ENCODE results near the gene UMODL1.
"Not testable (repeated sequence)": the region's sequence is repeated elsewhere in the genome, so short reads cannot be mapped to it uniquely, and the experiment has no call there.

UMODL1 gene

DNA sequence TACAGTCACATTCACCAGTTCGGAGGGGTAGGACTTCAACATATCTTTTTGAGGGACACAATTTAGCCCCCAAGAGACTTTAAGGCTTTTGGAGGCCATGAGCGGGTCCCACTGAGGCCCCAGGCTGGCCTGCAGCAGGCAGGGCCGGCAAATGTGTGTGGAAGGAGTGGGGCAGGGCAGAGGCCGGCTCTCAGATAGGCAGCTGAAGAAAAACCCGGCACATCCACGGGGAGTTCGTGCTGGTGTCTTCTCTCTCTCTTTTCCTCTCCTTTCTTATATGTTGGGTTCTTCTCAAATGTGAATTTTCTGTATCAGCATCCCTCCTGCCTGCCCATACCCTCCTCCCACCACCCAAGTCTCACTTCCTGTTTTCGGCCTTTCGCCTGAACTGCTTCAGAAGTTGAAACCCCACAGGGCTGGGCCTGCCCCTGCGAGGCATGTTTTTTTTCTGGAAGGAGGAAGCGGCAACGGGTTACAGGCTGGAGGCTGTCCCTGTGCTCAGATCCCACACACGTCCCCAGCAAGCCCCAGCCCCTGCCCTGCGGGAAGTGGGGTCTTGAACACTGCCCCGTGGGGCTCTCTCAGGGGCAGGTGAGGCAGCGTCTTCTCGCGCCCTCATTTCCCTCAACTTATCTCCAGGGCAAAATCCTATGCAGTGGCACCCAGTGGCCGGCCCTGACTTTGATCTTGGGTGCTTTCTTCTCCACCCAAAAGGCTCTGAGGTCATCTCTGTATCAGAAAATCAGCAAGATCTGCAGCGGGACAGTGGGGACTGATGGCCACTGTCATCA is 9.7 kb upstream of the UMODL1 start:
- DNase-seq (ENCODE audit: low read depth), result no peak

DNA sequence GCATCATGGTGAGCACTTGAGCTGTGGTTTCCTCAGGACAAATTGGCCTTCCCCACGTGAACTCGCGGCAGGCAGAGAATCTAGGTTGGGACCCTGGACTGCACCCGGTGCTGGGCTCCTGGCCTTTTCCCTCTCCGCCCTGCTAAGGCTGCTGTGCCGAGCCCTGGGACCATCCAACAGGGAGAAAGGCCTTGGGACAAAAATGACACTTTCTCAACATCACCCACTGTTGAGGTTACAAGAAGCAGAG is 9.2 kb upstream of the UMODL1 start:
- DNase-seq (ENCODE audit: low read depth), result no peak

DNA sequence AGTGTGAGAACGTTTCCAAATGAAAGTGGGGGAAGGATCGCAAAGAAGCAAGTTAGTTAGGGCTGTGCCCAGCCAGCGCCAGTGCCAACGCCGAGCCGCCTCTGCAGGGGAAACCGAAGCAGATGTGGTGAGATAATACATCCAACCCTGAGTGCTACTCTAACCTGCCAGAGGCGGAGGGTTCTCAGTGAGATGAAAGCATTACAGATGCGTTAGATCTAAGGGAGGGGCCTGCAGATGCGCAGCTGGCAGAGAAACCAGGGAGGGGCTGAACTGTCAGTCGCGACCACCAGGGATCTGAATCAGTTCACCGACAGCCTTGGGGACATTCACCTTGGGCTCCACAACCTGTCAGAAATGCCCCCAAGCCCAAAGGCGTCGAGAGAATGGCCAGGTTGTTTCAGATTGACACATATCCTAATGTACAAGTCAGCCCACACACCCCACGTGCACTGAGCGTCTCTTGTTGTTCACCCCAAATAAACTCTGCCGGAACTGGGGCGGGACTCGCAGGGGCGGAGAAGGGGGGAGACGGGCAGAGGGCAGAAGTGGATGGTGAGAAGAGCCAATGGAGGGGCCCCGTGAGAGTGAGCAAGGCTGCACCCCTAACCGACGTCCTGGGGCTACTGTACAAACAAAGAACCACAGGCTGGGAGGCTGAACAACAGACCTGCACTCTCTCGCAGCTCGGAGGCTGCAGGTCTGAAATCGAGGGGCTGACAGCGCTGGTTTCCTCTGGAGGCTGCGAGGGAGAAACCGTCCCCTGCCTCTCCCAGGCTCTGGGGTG is 8.7 kb upstream of the UMODL1 start:
- DNase-seq (ENCODE audit: low read depth), result peak; percentile 90

- DNase-seq (ENCODE audit: low read depth), result no peak
These were observed 7.9 kb upstream of the UMODL1 start for GRCh38 chr21:42063191-42063570.

DNA sequence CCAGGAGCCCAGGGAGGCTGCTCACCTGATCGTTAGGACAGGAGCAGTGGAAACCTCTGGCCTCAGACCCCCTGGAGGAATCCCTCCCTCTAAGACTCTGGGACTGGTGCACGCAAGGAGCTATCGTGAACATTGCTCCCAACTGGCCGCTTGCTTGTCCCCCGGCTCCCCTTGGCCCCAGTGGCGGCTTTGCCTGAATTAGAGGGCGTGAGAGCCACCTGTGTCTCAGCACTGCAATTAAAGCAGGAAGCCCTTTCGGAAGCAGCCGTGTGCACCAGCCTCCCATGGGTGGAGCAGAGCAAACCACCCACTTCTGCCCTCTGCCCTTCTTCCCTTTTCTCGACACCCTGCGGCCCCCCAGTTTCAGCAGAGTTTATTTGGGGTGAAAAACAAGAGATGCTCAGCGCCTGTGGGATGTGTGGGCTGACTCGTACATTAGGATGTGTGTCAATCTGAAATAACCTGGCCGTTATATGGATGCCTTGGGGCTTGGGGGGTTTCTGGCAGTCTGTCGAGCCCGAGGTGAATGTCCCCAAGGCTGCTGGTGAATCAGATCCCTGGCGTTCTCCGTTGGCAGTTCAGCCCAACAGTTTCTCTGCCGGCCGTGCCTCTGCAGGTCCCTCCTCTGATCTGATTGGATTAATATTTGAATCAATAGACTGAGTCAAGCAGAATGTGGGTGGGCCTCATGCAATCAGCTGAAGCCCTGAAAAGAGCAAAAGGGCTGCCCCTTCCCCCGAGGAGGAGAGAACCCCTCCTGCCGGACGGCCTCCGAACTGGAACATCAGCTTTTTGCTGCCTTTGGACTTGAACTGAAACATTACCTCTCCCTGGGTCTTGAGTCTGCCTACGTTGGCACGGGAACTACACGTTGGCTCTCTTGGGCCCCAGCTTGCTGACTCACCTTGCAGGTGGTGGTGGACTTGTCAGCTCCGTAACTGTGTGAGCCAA is 7.3 kb upstream of the UMODL1 start:
- peak; percentile 37 for DNase-seq (ENCODE audit: low read depth)

- no peak for DNase-seq (ENCODE audit: low read depth)
These were observed 4.6 kb upstream of the UMODL1 start for GRCh38 chr21:42066521-42066920.

- no peak for DNase-seq (ENCODE audit: low read depth)
These were observed 3.4 kb upstream of the UMODL1 start for GRCh38 chr21:42067531-42068255.

- no peak for DNase-seq (ENCODE audit: low read depth)
These were observed 2.9 kb upstream of the UMODL1 start for GRCh38 chr21:42068256-42068545.

DNA sequence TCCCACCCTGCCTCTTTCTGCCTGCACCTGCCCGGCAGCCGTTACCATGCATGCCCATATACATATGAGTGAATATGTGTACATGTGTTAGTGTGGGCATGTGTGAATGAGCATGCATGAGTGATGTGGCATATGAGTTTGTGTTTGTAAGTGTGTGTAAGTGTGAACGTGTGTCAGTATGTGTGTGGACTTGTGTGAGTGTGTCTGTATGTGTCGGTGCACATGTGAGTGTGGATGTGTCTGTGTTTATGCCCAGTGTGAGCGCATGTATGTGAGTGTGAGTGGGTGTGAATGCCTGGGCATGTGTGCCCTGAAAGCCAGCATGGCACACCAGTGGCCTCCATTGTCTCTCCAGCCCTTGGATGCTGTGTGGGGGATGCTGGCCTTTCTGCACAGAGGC is 2.5 kb upstream of the UMODL1 start:
- no peak for DNase-seq (ENCODE audit: low read depth)

- DNase-seq (ENCODE audit: low read depth), result no peak
These were observed 1.8 kb upstream of the UMODL1 start for GRCh38 chr21:42069327-42069726.

- DNase-seq (ENCODE audit: low read depth), result no peak
These were observed 1.3 kb upstream of the UMODL1 start for GRCh38 chr21:42069843-42070242.

DNA sequence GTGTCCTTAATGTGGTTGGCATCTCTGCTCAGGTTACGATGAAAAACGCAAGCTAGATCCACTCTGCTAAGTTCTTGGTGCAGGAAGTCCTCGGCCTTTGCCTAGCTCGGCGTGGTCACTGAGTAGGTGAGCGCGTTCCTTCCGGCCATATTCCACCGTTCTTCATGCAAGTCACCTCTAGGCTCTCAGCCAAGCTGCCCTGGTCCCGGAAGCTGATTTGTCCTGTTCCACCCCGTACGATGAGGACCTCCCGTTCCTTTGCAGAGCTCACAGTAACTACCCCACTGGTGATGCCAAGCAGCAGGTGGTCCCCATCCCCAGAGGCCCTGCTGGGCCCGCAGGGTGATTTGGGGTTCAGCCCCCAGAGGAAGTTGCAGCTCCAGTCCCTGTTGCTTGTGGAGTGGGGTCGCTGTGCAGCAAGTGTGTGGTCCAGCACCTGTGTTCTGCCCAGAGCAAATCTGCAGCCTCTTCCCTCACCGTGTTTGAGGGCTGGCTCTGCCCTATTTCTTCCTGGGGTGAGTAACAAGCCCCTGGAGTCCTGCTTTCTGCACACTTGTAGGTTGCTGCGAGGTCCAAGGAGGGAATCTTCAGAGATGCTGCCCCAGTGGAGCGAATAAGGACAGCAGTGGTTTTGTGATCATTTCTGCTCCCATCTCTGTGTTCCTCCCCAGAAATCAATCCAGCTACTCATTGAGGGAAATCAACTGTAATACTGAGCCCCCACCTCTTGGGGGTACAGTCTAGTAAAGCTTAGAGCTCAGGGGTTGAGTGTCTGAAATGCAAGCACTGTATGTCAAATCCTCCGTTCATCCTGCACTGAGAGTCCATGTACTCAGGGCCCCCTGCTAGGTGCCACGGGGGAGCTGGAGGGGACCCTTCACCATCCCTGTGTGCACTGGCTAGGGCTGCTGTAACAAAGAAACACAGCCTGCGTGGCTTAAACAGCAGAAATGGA is 2.3 kb downstream of the UMODL1 start:
- DNase-seq (ENCODE audit: low read depth), result no peak

GRCh38 chr21:42075686-42076471 is 4.8 kb downstream of the UMODL1 start:
- no peak for DNase-seq (ENCODE audit: low read depth)

DNA sequence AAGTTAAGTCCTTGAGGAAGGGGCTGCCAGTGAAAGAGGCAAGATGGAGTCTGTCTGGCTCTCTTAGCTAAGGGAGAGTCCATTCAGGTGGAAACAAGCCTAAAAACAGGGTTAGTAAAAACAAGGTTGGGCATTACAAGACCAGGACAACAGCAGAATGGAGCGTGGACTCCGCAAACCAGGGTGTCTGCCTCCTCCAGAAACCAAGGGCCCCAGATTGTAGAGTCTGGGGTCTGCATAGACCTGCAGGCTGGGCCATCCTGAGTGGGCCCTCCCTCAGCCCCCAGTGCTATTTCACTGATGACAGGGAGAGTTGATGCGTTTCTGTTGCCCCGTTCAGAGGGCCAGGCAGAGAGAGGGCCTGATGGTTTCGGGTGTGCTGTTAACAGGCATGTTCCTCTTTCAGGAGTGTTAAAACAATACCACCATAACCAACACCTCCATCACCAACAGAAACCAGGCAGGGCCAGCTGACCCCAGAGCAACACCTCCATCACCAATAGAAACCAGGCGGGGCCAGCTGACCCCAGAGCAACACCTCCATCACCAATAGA is 6.6 kb downstream of the UMODL1 start:
- DNase-seq (ENCODE audit: low read depth), result not testable (repeated sequence)

DNA sequence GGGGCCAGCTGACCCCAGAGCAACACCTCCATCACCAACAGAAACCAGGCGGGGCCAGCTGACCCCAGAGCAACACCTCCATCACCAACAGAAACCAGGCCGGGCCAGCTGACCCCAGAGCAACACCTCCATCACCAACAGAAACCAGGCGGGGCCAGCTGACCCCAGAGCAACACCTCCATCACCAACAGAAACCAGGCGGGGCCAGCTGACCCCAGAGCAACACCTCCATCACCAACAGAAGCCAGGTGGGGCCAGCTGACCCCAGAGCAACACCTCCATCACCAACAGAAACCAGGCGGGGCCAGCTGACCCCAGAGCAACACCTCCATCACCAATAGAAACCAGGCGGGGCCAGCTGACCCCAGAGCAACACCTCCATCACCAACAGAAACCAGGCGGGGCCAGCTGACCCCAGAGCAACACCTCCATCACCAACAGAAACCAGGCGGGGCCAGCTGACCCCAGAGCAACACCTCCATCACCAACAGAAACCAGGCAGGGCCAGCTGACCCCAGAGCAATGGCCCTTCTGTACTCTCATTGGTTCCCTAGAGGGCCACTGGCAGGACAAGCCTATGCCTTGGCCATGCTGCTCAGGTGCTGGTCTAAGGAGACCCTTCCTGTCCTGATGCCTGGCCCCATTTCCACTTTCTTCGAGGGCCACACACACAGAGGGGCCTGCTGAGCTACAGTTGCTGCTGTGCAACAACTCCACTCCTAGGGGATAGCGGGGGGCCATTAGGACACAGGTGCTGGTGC is 7.3 kb downstream of the UMODL1 start:
- DNase-seq (ENCODE audit: low read depth), result not testable (repeated sequence)

GRCh38 chr21:42079008-42079938 is 8.2 kb downstream of the UMODL1 start:
- DNase-seq (ENCODE audit: low read depth), result no peak

DNA sequence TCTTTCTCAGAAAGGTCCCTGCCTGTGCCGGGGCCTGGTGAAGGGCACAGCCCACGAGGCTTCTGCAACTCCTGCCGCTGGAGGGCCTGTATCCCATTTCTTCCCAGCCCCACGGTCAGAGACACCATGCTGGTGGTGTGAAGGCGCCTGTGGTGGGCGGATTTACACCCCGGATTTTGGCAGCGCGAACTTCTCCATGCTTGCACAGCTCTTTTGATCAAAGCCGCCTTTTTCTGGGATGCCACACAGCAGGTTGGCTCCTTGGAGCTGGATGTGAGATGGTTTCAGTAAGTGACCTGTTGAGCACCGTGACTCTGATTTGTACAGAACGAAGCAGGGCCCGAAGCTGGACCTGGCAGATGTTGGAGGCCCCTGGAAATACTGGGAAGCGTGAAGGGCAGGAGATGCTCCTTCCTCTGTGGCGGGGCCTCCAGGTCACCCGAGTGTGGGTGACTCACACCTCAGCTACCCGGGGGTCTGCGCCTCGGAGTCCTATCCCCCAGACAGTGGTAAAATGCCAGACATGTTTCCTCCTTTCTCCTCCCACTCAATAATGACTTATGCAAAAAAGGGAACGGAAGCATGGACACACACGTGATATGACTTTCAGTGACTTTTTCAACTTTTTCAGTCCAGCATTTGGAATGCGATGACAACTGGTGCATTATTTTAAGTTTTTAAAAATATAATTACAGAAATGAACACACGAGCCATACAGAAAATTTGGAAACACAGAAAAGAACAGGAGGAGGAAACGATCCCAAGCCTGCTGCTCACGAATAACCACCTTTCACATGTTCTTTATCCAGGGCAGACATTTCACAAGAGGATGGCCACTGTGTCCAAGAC is 9.0 kb downstream of the UMODL1 start:
- DNase-seq (ENCODE audit: low read depth), result no peak
